Activated CD8-positive, alpha-beta T cell treated with anti-CD3 and anti-CD28 coated beads, Interleukin-2, amount 10 ng/mL, durations not matched to agents 7 days and 5 days (primary cell): ENCODE results near the gene SMARCA4. TPM values are rescaled to one million over a fixed set of nuclear protein-coding genes. Genes with fewer than 3 reads are reported as not detected.

Experiments
- ATAC-seq: fragments of 150-1000 bp; cut with Tn5 transposase; one replicate; pipeline ENCODE4 v1.10.0; 2021; ENCODE audit warnings: moderate library complexity
- CTCF ChIA-PET: fragments of 350-600 bp; sonication (Branson Sonifier 250); formaldehyde crosslinking; loops from one replicate; lab custom pipeline; 2021; ENCODE audit warnings: antibody characterized with exemption; lab: Charles Lee
- POLR2A ChIA-PET: fragments of 350-600 bp; sonication (Branson Sonifier 250); formaldehyde crosslinking; loops from one replicate; lab custom pipeline; 2021; ENCODE audit warnings: antibody characterized with exemption; lab: Charles Lee
- DNase-seq: peaks from one replicate; pipeline ENCODE4 v3.0.0-alpha.2; 2020
- H3K27ac Mint-ChIP-seq: one replicate; pipeline ENCODE4 v1.8.0; 2021; ENCODE audit warnings: mild to moderate bottlenecking, mixed read lengths
- H3K27me3 Mint-ChIP-seq: one replicate; pipeline ENCODE4 v1.8.0; 2021; ENCODE audit warnings: low read depth, mixed read lengths
- H3K36me3 Mint-ChIP-seq: one replicate; pipeline ENCODE4 v1.8.0; 2021; ENCODE audit warnings: low read depth, mixed read lengths
- H3K4me1 Mint-ChIP-seq: one replicate; pipeline ENCODE4 v1.8.0; 2021; ENCODE audit warnings: low read depth, mixed read lengths
- H3K4me3 Mint-ChIP-seq: one replicate; pipeline ENCODE4 v1.8.0; 2021; ENCODE audit warnings: mild to moderate bottlenecking, mixed read lengths
- H3K9me3 Mint-ChIP-seq: one replicate; pipeline ENCODE4 v1.8.0; 2022; ENCODE audit warnings: mixed read lengths; ENCODE audit not compliant: insufficient read depth
- total RNA-seq, 2 experiments: library from RNA; stranded (reverse); gene quantifications; one replicate each; pipeline ENCODE4 v1.2.3, GENCODE V29; 2021

The SMARCA4 gene
- total RNA-seq, 2 experiments from 2014 or later: 108 to 115 TPM

DNA sequence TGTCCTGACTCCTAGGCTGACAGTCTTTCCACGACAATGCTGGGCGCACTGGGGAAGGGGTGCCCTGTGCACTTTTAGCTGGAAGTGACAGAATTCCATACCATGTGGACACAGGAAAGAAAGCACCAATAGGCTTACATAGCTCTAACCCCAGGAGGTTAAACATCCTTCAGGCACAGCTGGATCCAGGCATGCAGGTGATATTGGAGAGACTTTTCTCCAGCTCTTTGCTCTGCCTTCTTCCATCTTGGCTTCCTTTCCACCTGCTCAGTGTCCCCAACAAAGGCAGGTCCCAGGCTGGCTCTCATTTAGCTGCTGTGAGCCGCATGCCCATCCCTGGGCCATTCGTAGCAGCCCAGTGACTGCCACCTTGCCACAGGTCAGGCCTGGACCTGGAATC, 67.3 kb downstream of the SMARCA4 start:
- ChIA-PET POLR2A (no interaction called here), CTCF (interaction anchor here (2.1 kb wide), 1 partner anchor 98 kb away, joined by 9 read pairs; no protein-coding TSS in a partner anchor)
- Mint-ChIP-seq H3K36me3 (peaks cover 33% of the 10 kb centered on the region), H3K27me3 (no peaks in the 10 kb centered on the region), H3K9me3 (no peaks in the 10 kb centered on the region), H3K4me1 (peaks cover 6% of the 10 kb centered on the region), H3K4me3 (no peak overlapping the region), H3K27ac (no peak overlapping the region)
- ATAC-seq (no peak), DNase-seq (no peak)

DNA sequence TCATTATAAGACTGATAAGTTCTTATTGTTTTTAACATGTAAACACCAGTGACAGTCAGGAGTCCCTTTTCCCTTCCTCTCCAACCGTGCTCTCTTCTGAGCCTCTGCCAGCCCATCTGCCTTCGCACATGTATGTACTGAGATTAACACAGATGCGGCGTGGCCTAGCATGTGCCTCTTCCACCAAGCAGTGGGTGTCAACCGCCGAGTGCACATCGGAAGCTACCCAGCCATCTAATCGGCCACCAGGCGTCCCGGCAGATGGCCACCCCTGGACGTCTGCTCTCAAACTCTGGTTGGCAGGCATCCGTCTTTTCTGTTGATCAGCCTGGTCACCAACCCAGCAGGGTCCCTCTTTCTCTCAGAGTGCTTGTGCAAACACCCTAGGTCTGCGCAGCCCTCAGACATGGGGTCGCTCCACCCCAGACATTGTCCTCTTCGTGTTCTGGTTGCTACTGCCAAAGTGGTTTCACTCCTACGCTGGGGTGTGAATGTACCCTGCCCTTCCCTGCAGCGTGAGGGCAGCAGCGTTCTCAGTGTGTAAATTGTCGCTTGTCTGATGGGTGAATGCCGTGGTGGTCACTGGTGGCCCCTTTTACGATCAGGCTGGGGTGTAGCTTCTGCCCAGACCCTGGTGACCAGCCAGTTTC, 70.7 kb downstream of the SMARCA4 start:
- ChIA-PET CTCF (interaction anchor here (1.6 kb wide), 1 partner anchor 90 kb away, joined by 4 read pairs; no protein-coding TSS in a partner anchor), POLR2A (no interaction called here)
- Mint-ChIP-seq H3K36me3 (peaks cover 44% of the 10 kb centered on the region), H3K9me3 (no peaks in the 10 kb centered on the region), H3K27me3 (no peaks in the 10 kb centered on the region), H3K4me3 (no peak overlapping the region), H3K4me1 (peaks cover 8% of the 10 kb centered on the region), H3K27ac (no peak overlapping the region)
- ATAC-seq: no peak
- DNase-seq: no peak

- ChIA-PET POLR2A (no interaction called here), CTCF (interaction anchor here (1.6 kb wide), 1 partner anchor 91 kb away, joined by 4 read pairs; no protein-coding TSS in a partner anchor)
- DNase-seq: no peak
- H3K27me3 Mint-ChIP-seq: no peaks in the 10 kb centered on the region
- H3K4me1 Mint-ChIP-seq: peaks cover 8% of the 10 kb centered on the region
- no peak overlapping the region for H3K4me3 Mint-ChIP-seq
- no peak overlapping the region for H3K27ac Mint-ChIP-seq
- no peaks in the 10 kb centered on the region for H3K9me3 Mint-ChIP-seq
- ATAC-seq: no peak
- peaks cover 48% of the 10 kb centered on the region for H3K36me3 Mint-ChIP-seq
Measured at GRCh38 chr19:11033251-11033650, 72.4 kb downstream of the SMARCA4 start.

- H3K4me1 Mint-ChIP-seq: peaks cover 8% of the 10 kb centered on the region
- H3K27me3 Mint-ChIP-seq: no peaks in the 10 kb centered on the region
- CTCF ChIA-PET: interaction anchor here (2.9 to 3.1 kb wide), 2 partner anchors 92 to 97 kb away, joined by 15 to 21 read pairs; no protein-coding TSS in a partner anchor
- POLR2A ChIA-PET: no interaction called here
- no peak overlapping the region for H3K27ac Mint-ChIP-seq
- DNase-seq (no peak), ATAC-seq (no peak)
- no peak overlapping the region for H3K4me3 Mint-ChIP-seq
- H3K36me3 Mint-ChIP-seq: peaks cover 46% of the 10 kb centered on the region
- no peaks in the 10 kb centered on the region for H3K9me3 Mint-ChIP-seq
Measured at GRCh38 chr19:11033763-11034162, 72.9 kb downstream of the SMARCA4 start.

DNA sequence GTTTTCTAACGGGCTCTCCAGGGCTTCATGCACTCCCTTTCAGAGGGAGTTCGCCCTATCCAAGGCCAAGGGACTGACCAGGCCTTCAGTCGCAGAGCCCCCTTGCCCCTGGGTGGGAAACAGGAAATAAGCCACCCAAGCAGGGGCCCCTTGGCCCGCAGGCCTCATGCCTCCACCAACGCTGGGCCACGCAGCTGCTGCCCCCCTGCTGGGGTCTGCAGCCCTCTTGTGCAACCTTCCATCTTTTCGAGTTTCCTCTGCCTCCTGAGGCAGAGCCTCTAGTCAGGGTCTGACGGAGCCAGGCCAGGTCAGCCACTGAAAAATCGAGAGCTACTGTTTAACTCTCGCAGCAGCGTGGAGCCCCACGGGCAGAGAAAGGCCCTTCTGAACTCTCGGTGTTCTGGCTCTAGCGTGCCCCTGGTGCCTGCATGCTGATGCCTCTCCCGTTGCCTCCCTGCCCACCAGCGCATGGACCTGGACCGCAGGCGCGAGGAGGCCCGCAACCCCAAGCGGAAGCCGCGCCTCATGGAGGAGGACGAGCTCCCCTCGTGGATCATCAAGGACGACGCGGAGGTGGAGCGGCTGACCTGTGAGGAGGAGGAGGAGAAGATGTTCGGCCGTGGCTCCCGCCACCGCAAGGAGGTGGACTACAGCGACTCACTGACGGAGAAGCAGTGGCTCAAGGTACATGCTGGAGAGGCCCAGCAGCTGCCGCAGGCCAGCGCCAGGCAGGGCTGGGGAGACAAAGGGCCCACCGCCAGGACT, 73.8 kb downstream of the SMARCA4 start:
- POLR2A ChIA-PET: interaction anchor here (1.9 to 2.7 kb wide), 2 partner anchors 55 to 63 kb away, joined by 9 to 18 read pairs; partner anchors contain the start of gene LDLR
- H3K4me1 Mint-ChIP-seq: peaks cover 8% of the 10 kb centered on the region
- CTCF ChIA-PET: interaction anchor here (0.9 to 3.1 kb wide), 16 partner anchors 8 to 448 kb away, joined by 3 to 40 read pairs (median 7); partner anchors contain the start of gene LDLR

GRCh38 chr19:11035441-11036377, 74.9 kb downstream of the SMARCA4 start:
- Mint-ChIP-seq H3K27me3 (no peaks in the 10 kb centered on the region), H3K9me3 (no peaks in the 10 kb centered on the region), H3K36me3 (peaks cover 44% of the 10 kb centered on the region), H3K4me3 (no peak overlapping the region), H3K27ac (peak overlapping the region; percentile 39), H3K4me1 (peaks cover 8% of the 10 kb centered on the region)
- DNase-seq: peak; percentile 91
- CTCF ChIA-PET: interaction anchor here (0.6 to 3.1 kb wide), 40 partner anchors 9 to 447 kb away, joined by 3 to 40 read pairs (median 4); partner anchors contain the start of gene LDLR
- POLR2A ChIA-PET: interaction anchor here (0.9 to 2.7 kb wide), 3 partner anchors 54 to 62 kb away, joined by 4 to 18 read pairs (median 9); partner anchors contain the start of gene LDLR
- ATAC-seq: peak; percentile 98

More for the DNA sequence above, 73.8 kb downstream of the SMARCA4 start:
- DNase-seq: no peak
- H3K4me3 Mint-ChIP-seq: no peak overlapping the region
- H3K27me3 Mint-ChIP-seq: no peaks in the 10 kb centered on the region
- no peak overlapping the region for H3K27ac Mint-ChIP-seq
- peaks cover 47% of the 10 kb centered on the region for H3K36me3 Mint-ChIP-seq
- no peaks in the 10 kb centered on the region for H3K9me3 Mint-ChIP-seq
- ATAC-seq: no peak

DNA sequence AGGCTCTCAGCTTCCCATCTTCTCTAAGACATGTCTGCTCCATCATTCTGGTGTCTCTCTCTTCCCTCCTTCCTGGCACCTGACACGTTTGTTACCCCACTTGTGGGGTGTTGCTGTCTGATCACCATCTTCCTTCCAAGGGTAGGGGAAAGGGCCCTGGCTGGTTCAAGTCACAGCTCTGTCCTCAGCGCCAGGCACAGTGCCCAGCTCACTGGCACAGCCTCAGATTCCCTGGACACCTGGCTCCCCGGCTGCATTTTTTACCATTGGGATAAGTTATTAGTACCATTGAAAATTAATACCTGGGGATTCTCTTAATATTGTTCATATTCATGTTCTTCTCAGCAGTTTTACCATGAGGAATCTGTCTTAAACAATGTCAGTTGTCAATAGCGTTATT, 77.7 kb downstream of the SMARCA4 start:
- Mint-ChIP-seq H3K36me3 (peaks cover 47% of the 10 kb centered on the region), H3K4me1 (peaks cover 8% of the 10 kb centered on the region), H3K4me3 (no peak overlapping the region), H3K27ac (peak overlapping the region; percentile 37), H3K27me3 (no peaks in the 10 kb centered on the region), H3K9me3 (no peaks in the 10 kb centered on the region)
- ATAC-seq: no peak
- CTCF ChIA-PET: no interaction called here
- POLR2A ChIA-PET: no interaction called here
- no peak for DNase-seq

DNA sequence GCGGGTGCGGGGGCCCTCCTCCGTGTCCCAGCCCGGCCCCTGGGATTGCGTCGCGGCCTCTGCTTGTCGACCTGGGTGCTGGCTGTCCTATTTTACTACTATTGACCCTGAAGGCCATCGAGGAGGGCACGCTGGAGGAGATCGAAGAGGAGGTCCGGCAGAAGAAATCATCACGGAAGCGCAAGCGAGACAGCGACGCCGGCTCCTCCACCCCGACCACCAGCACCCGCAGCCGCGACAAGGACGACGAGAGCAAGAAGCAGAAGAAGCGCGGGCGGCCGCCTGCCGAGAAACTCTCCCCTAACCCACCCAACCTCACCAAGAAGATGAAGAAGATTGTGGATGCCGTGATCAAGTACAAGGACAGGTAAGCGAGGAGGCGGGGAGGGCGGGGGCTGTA, 80.4 kb downstream of the SMARCA4 start:
- ChIA-PET POLR2A (no interaction called here), CTCF (no interaction called here)
- ATAC-seq (no peak), DNase-seq (no peak)
- Mint-ChIP-seq H3K4me1 (no peaks in the 10 kb centered on the region), H3K27me3 (no peaks in the 10 kb centered on the region), H3K36me3 (peaks cover 42% of the 10 kb centered on the region), H3K4me3 (no peak overlapping the region), H3K27ac (no peak overlapping the region), H3K9me3 (no peaks in the 10 kb centered on the region)

DNA sequence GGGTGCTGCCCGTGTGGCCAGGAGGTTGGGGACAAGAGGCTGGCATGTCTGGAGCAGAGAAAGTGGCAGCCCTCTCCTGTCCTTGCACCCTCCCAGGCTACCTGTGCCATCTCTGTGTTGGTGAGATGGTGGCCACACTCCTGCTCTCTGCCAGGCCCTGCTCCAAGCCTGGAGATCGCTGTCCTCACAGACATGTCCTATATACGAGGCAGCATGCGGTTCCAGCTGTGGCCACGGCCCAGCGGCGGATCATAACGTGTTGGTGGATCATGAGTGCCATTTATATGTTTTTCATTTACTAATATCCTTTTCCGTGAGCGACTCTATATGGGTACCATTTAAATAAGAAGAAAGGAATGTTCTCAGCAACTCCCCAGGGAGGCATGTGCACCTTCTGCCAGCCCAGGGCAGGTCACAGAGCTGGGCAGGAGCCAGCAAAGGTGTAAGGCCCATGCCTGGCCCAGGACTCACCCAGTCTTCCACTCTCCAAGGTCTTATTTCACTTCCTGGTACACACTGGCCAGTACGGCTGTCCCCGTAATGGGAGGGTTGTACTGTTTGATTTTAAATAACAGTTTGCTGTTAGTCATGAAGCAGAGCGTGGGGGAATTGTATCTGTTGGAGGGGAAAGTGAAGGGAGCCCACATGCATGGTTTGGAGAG, 81.3 kb downstream of the SMARCA4 start:
- ChIA-PET POLR2A (no interaction called here), CTCF (no interaction called here)
- Mint-ChIP-seq H3K9me3 (no peaks in the 10 kb centered on the region), H3K4me1 (peaks cover 4% of the 10 kb centered on the region), H3K27ac (peak overlapping the region; percentile 30), H3K27me3 (no peaks in the 10 kb centered on the region), H3K4me3 (no peak overlapping the region), H3K36me3 (peaks cover 40% of the 10 kb centered on the region)
- ATAC-seq: no peak
- no peak for DNase-seq

GRCh38 chr19:11044431-11044830, 83.6 kb downstream of the SMARCA4 start:
- ATAC-seq (no peak), DNase-seq (no peak)
- peaks cover 21% of the 10 kb centered on the region for H3K4me1 Mint-ChIP-seq
- no peak overlapping the region for H3K4me3 Mint-ChIP-seq
- ChIA-PET POLR2A (no interaction called here), CTCF (interaction anchor here (0.9 to 1.9 kb wide), 3 partner anchors 8 to 110 kb away, joined by 3 to 8 read pairs (median 3); no protein-coding TSS in a partner anchor)
- peaks cover 42% of the 10 kb centered on the region for H3K36me3 Mint-ChIP-seq
- H3K27me3 Mint-ChIP-seq: no peaks in the 10 kb centered on the region
- no peaks in the 10 kb centered on the region for H3K9me3 Mint-ChIP-seq
- no peak overlapping the region for H3K27ac Mint-ChIP-seq
